ENCODE results near the gene JUND.

The JUND gene

DNA sequence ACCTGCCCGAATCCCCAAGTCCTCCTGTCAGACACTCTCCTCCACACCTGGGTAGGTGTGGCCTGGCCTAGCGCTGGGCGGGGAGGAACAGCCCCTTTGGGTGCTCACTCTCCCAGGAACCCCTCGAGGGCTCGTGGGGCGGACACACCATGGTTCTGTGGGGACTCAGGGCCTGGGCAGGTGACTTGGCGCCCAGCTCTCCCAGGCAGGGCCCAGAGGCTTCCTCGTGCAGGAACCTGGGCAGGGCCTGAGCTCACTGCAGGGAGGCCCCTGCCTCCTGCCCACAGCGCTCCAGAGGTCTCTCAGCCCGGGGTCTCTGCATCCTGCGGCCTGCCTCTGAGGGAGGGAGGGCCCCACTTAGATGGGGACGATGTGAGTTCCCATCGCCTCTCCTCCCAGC lies 29.5 kb upstream of the JUND start:
- H3K36me3 ChIP-seq (ENCODE audit: control insufficient read depth, insufficient read depth, low read length) = peaks cover 11% of the 10 kb centered on the region

DNA sequence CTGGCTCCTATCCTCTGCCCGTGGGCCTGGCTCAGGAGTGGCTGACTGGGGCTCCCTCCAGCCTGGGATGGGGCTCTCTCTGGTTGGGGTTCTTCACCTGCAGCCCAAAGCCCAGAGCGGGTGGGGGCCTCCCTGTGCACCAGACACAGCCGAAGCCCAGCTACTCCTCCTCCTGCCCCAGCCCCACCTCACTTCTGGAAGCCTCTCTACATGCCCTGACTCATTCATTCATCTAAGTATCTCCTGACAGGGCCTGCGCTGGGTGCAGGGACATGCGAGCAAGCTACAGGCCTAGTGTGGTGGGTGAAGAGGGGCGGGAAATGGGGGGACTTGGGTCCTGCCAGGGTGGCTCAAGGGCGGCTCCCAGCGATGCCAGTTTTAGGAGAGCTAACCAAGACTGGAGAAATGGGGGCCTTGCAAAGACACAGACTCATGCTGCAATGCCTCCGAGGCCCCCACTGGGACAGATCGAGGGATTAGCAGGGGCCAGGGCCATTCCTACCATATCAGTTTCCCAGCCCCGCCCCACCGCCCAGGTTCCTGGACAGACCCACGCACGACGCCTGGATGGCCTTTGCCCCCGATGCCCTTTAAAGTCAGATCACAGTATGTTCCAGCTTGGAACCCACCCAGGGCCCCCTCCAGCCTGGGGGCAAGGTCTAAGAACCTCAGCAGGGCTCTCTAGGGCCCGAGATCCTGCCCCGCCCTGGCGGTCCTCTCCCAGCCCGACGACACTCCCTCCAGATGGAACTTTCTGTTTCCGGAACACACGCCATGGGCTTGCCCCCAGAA lies 28.9 kb upstream of the JUND start:
- Histone ChIP-seq H3K4me3 (ENCODE audit: low read length) (no peak overlapping the region), H4K5ac (ENCODE audit: low read length) (no peak overlapping the region), H2BK15ac (replicated peaks; ENCODE audit: low read depth) (no peak overlapping the region), H3K79me2 (ENCODE audit: control insufficient read depth, insufficient read depth, low read length) (no peaks in the 10 kb centered on the region), H3K18ac (ENCODE audit: low read length) (no peak overlapping the region), H3K4ac (ENCODE audit: low read depth, low read length) (no peak overlapping the region), H3K23ac (ENCODE audit: low read length) (no peak overlapping the region), H3K79me1 (ENCODE audit: low read length) (peaks cover 5% of the 10 kb centered on the region), H3K27me3 (ENCODE audit: insufficient read depth, low read length, poor library complexity) (no peaks in the 10 kb centered on the region), H3K36me3 (ENCODE audit: control insufficient read depth, insufficient read depth, low read length) (peaks cover 11% of the 10 kb centered on the region), H3K9ac (ENCODE audit: low read length) (no peak overlapping the region), H3K56ac (ENCODE audit: low read length) (no peak overlapping the region), H3K4me1 (ENCODE audit: control insufficient read depth, low read depth, low read length) (no peaks in the 10 kb centered on the region), H3K4me2 (ENCODE audit: low read length) (no peak overlapping the region), H3K27ac (ENCODE audit: low read depth, low read length) (no peak overlapping the region), H4K8ac (ENCODE audit: low read depth, low read length) (no peak overlapping the region), H2BK5ac (ENCODE audit: low read length) (no peak overlapping the region), H2BK120ac (ENCODE audit: low read depth, low read length) (no peak overlapping the region), H2AK5ac (ENCODE audit: low read length) (no peak overlapping the region)
- no CpG with 5 or more reads among the region's 23 CpGs for WGBS (ENCODE audit: extremely low coverage, insufficient coverage, low lambda C conversion rate)
- DNase-seq = no peak

More for the DNA sequence above, 29.5 kb upstream of the JUND start:
- Histone ChIP-seq H3K79me1 (ENCODE audit: low read length) (peaks cover 5% of the 10 kb centered on the region), H3K4me3 (ENCODE audit: low read length) (no peak overlapping the region), H2BK5ac (ENCODE audit: low read length) (no peak overlapping the region), H2AK5ac (ENCODE audit: low read length) (no peak overlapping the region), H3K79me2 (ENCODE audit: control insufficient read depth, insufficient read depth, low read length) (no peaks in the 10 kb centered on the region), H3K9ac (ENCODE audit: low read length) (no peak overlapping the region), H3K56ac (ENCODE audit: low read length) (no peak overlapping the region), H3K4me2 (ENCODE audit: low read length) (no peak overlapping the region), H2BK15ac (replicated peaks; ENCODE audit: low read depth) (no peak overlapping the region), H3K27me3 (ENCODE audit: insufficient read depth, low read length, poor library complexity) (no peaks in the 10 kb centered on the region), H3K23ac (ENCODE audit: low read length) (no peak overlapping the region), H3K27ac (ENCODE audit: low read depth, low read length) (no peak overlapping the region), H4K5ac (ENCODE audit: low read length) (no peak overlapping the region), H3K4me1 (ENCODE audit: control insufficient read depth, low read depth, low read length) (no peaks in the 10 kb centered on the region), H4K8ac (ENCODE audit: low read depth, low read length) (no peak overlapping the region), H3K4ac (ENCODE audit: low read depth, low read length) (no peak overlapping the region), H3K18ac (ENCODE audit: low read length) (no peak overlapping the region), H2BK120ac (ENCODE audit: low read depth, low read length) (no peak overlapping the region)
- no CpG with 5 or more reads among the region's 13 CpGs for WGBS (ENCODE audit: extremely low coverage, insufficient coverage, low lambda C conversion rate)
- no peak for DNase-seq

DNA sequence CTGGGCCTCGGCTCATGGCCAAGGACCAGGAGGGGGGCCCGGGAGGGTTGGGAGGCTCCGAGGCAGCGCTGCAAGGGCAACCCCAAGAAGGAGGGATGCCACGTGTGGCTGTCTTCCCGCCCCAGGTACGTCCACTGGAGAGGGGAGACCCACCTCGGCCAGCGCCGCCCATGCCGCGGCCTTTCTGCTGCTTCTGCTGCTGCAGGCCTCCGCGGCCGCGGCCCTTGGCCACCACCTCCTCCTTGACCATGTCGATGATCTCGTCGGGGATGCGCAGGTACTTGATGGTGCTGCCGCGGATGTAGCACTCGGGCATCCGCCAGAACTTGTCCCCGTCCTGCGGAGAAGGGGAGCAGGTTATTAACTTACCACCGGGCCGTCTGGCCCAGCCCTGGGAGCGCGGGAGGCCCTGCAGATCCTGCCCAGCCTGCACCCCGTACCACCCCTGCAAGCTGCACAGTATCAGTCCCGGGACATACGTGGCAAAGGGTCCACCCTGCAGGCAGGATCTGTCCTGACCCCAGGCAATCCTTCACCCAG lies 28.2 kb upstream of the JUND start:
- H2AK5ac ChIP-seq (ENCODE audit: low read length) = no peak overlapping the region
- no CpG with 5 or more reads among the region's 33 CpGs for WGBS (ENCODE audit: extremely low coverage, insufficient coverage, low lambda C conversion rate)
- H3K4ac ChIP-seq (ENCODE audit: low read depth, low read length) = no peak overlapping the region
- no peak overlapping the region for H2BK5ac ChIP-seq (ENCODE audit: low read length)
- no peaks in the 10 kb centered on the region for H3K4me1 ChIP-seq (ENCODE audit: control insufficient read depth, low read depth, low read length)
- no peak for DNase-seq
- no peak overlapping the region for H2BK120ac ChIP-seq (ENCODE audit: low read depth, low read length)
- peaks cover 11% of the 10 kb centered on the region for H3K36me3 ChIP-seq (ENCODE audit: control insufficient read depth, insufficient read depth, low read length)
- H3K4me2 ChIP-seq (ENCODE audit: low read length) = no peak overlapping the region
- no peak overlapping the region for H3K9ac ChIP-seq (ENCODE audit: low read length)
- H3K27ac ChIP-seq (ENCODE audit: low read depth, low read length) = no peak overlapping the region
- no peak overlapping the region for H3K56ac ChIP-seq (ENCODE audit: low read length)
- H4K8ac ChIP-seq (ENCODE audit: low read depth, low read length) = no peak overlapping the region
- H2BK15ac ChIP-seq (replicated peaks; ENCODE audit: low read depth) = no peak overlapping the region
- no peaks in the 10 kb centered on the region for H3K27me3 ChIP-seq (ENCODE audit: insufficient read depth, low read length, poor library complexity)
- no peak overlapping the region for H4K5ac ChIP-seq (ENCODE audit: low read length)
- H3K79me1 ChIP-seq (ENCODE audit: low read length) = peaks cover 5% of the 10 kb centered on the region
- no peak overlapping the region for H3K4me3 ChIP-seq (ENCODE audit: low read length)
- H3K79me2 ChIP-seq (ENCODE audit: control insufficient read depth, insufficient read depth, low read length) = no peaks in the 10 kb centered on the region
- no peak overlapping the region for H3K23ac ChIP-seq (ENCODE audit: low read length)
- H3K18ac ChIP-seq (ENCODE audit: low read length) = no peak overlapping the region

DNA sequence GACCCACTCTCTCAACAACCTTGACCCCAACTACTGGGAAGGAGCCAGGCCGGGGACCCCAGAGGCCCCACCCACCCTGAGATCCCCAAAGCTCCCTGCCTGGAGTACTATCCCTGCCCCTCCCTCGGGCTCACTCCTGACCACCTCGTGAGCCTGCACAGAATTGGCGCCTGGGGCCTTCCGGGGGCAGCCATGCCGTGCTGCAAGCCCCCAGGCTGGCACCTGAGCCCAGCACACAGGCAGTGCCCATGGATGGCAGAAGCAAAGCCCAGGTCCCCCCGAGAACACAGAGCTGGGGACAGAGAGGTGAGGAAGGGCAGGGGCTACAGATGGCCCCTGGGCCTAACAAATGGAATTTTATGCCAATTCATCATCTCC lies 27.5 kb upstream of the JUND start:
- Histone ChIP-seq H2AK5ac (ENCODE audit: low read length) (no peak overlapping the region), H3K27ac (ENCODE audit: low read depth, low read length) (no peak overlapping the region), H3K79me2 (ENCODE audit: control insufficient read depth, insufficient read depth, low read length) (no peaks in the 10 kb centered on the region), H4K5ac (ENCODE audit: low read length) (no peak overlapping the region), H3K4me2 (ENCODE audit: low read length) (no peak overlapping the region), H4K8ac (ENCODE audit: low read depth, low read length) (no peak overlapping the region), H2BK120ac (ENCODE audit: low read depth, low read length) (no peak overlapping the region), H3K4ac (ENCODE audit: low read depth, low read length) (no peak overlapping the region), H2BK5ac (ENCODE audit: low read length) (no peak overlapping the region), H3K27me3 (ENCODE audit: insufficient read depth, low read length, poor library complexity) (no peaks in the 10 kb centered on the region), H3K79me1 (ENCODE audit: low read length) (peaks cover 3% of the 10 kb centered on the region), H3K36me3 (ENCODE audit: control insufficient read depth, insufficient read depth, low read length) (peaks cover 11% of the 10 kb centered on the region), H3K23ac (ENCODE audit: low read length) (no peak overlapping the region), H3K4me3 (ENCODE audit: low read length) (no peak overlapping the region), H3K9ac (ENCODE audit: low read length) (no peak overlapping the region), H3K4me1 (ENCODE audit: control insufficient read depth, low read depth, low read length) (peaks cover 2% of the 10 kb centered on the region), H3K56ac (ENCODE audit: low read length) (no peak overlapping the region), H3K18ac (ENCODE audit: low read length) (no peak overlapping the region), H2BK15ac (replicated peaks; ENCODE audit: low read depth) (no peak overlapping the region)
- no CpG with 5 or more reads among the region's 7 CpGs for WGBS (ENCODE audit: extremely low coverage, insufficient coverage, low lambda C conversion rate)
- DNase-seq = no peak

DNA sequence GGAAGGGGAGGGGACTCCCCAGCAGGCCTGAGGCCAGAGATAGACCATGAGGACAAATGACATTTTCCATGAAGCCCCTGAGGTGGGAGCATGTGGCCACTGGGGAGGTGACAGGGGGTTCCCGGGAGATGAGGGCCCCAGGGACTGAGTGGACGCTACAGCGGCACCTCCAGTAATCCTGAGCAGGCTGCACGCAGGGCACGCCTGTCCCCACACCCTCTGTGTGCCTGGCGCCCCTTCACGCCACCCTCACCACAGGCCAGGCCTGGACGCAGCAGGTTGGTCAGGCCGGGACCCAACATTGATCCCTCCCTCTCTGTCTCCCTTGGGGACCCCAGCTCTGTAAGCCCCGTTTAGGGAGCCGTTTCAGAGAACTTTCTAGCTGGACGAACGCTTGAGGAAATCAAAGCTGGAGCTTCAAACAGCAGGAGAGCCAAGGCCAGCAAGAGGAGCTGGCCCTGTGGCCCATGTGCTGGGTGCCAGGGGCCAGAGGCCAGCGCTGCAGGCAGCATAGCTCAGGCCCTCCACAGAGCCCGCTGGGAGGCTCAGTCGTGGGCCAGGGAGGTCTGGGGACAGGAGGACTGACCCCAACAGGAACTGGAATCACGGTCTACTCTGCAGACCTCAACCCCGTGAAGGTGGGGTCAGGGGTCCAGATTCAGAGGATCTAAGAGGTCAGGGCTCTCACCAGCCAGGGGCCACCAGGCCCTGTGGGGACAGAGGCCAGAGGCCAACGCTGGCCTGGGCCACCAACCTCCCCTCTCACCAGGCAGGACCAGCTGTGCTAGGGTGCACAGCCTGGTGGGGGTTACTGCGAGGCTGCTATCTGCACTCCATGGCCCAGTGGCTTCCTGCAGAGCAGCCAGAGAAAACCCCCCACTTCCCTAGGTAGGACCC lies 26.9 kb upstream of the JUND start:
- H3K27ac ChIP-seq (ENCODE audit: low read depth, low read length) = no peak overlapping the region
- H2BK15ac ChIP-seq (replicated peaks; ENCODE audit: low read depth) = no peak overlapping the region
- no peak overlapping the region for H3K9ac ChIP-seq (ENCODE audit: low read length)
- H2AK5ac ChIP-seq (ENCODE audit: low read length) = no peak overlapping the region
- no peak overlapping the region for H4K5ac ChIP-seq (ENCODE audit: low read length)
- no peak overlapping the region for H3K4me3 ChIP-seq (ENCODE audit: low read length)
- DNase-seq = no peak
- H3K23ac ChIP-seq (ENCODE audit: low read length) = no peak overlapping the region
- H3K4me2 ChIP-seq (ENCODE audit: low read length) = no peak overlapping the region
- H2BK5ac ChIP-seq (ENCODE audit: low read length) = no peak overlapping the region
- no CpG with 5 or more reads among the region's 20 CpGs for WGBS (ENCODE audit: extremely low coverage, insufficient coverage, low lambda C conversion rate)
- H3K36me3 ChIP-seq (ENCODE audit: control insufficient read depth, insufficient read depth, low read length) = peaks cover 11% of the 10 kb centered on the region
- no peak overlapping the region for H3K56ac ChIP-seq (ENCODE audit: low read length)
- no peak overlapping the region for H2BK120ac ChIP-seq (ENCODE audit: low read depth, low read length)
- H3K27me3 ChIP-seq (ENCODE audit: insufficient read depth, low read length, poor library complexity) = no peaks in the 10 kb centered on the region
- no peak overlapping the region for H3K18ac ChIP-seq (ENCODE audit: low read length)
- H4K8ac ChIP-seq (ENCODE audit: low read depth, low read length) = no peak overlapping the region
- H3K4me1 ChIP-seq (ENCODE audit: control insufficient read depth, low read depth, low read length) = peaks cover 2% of the 10 kb centered on the region
- no peaks in the 10 kb centered on the region for H3K79me2 ChIP-seq (ENCODE audit: control insufficient read depth, insufficient read depth, low read length)
- peaks cover 3% of the 10 kb centered on the region for H3K79me1 ChIP-seq (ENCODE audit: low read length)
- H3K4ac ChIP-seq (ENCODE audit: low read depth, low read length) = no peak overlapping the region
